Measurements from ENCODE around the gene ZNF556. TPM values are rescaled to one million over a fixed set of nuclear protein-coding genes. Genes with fewer than 3 reads are reported as not detected.

Gene ZNF556
- total and polyA plus RNA-seq, 10 of the 15 experiments (the other 5 are each of a cell fraction or from before 2014, with no cell fraction given) = not detected

DNA sequence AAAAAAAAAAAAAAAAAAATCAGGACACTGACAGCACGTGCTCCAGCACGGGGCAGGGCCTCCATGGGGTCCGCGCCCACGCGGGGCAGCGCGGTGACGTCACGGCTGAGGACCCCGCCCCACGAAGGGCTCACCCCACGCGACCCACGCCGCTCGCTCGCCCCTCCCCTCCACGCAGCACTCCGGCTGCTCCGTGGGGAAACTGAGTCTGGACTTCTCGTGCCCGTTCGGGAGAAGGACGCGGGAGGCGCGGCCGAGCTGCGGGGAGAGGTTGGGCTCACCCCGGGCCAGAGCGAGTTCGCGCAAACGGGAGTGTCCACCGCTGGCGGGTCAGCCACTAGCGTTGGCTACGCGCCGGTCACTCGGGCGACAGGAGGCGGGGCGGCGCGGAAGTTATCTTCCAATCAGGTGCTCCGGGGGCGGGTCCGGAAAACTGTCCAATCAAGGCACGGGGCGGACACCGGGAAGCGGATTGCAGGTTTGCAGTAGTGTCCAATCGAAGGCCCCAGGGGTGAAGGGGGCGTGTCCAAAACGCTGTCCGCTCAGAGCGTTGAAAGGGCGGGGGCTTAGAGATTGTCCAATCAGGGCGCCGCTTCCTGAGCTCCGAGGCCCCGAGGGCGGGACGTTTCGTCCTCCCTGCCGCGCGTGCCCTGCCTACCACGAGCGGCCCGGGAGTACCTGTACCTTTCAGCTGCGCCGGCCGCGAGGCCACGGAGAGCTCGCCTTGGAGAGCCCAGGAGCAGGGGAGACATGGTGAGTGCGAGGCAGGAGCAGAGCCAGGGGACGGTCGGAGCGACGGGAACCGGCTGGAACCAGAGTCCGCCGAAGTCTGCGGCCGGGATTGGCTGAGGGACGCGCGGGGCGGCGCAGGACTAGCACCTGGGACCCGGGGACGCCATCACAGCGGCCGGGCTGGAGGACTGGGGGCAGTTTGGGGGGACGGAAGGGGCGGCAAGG, 33.4 kb downstream of the ZNF556 start, which contains the start of gene ZNF57 (continued):
- TF ChIP-seq SMC3 (IDR thresholded peaks at IDR 0.05; ENCODE audit: borderline replicate concordance, low read length) (no peak), ZNF384 (IDR thresholded peaks at IDR 0.05; ENCODE audit: borderline replicate concordance, low read depth, low read length) (no peak), CHD1 (IDR thresholded peaks at IDR 0.05; ENCODE audit: low read depth, low read length) (no peak), EGR1 (IDR thresholded peaks at IDR 0.05; ENCODE audit: borderline replicate concordance in 1 of 2, low read depth in 2 of 2, low read length in 2 of 2) (peak in 1 of 2 experiments; percentile 21; a peak in 1 of 3 replicates), ESRRA (IDR thresholded peaks at IDR 0.05; ENCODE audit: low read length) (no peak), IRF3 (IDR thresholded peaks at IDR 0.05) (peak; percentile 85), YY1 (IDR thresholded peaks at IDR 0.05; ENCODE audit: low read depth, low read length) (0 out of 2 replicates have a peak, but pooled peaks have one; percentile 46), MAX (IDR thresholded peaks at IDR 0.05; ENCODE audit: low read depth, low read length) (peak; percentile 73; the same call in 1 of the 2 replicates), SUPT20H (IDR thresholded peaks at IDR 0.05; ENCODE audit: borderline replicate concordance, control insufficient read depth, low read depth, low read length) (no peak), FOS (IDR thresholded peaks at IDR 0.05; ENCODE audit: borderline replicate concordance, extremely low read depth, insufficient read length) (peak; percentile 30), HDGF (IDR thresholded peaks at IDR 0.05) (peak; percentile 86; the same call in 1 of the 2 replicates), LARP7 (IDR thresholded peaks at IDR 0.05) (peak; percentile 33; the same call in 1 of the 2 replicates), ZBTB40 (IDR thresholded peaks at IDR 0.05; ENCODE audit: borderline replicate concordance) (no peak), MTA3 (IDR thresholded peaks at IDR 0.05; ENCODE audit: borderline replicate concordance, low read length) (no peak), CHD2 (IDR thresholded peaks at IDR 0.05; ENCODE audit: borderline replicate concordance, low read depth, low read length) (peak; percentile 75), BACH1 (IDR thresholded peaks at IDR 0.05; ENCODE audit: borderline replicate concordance) (peak; percentile 93), MEF2B (IDR thresholded peaks at IDR 0.05; ENCODE audit: partially characterized antibody, poor library complexity, severe bottlenecking) (peak; percentile 49), ZNF207 (IDR thresholded peaks at IDR 0.05; ENCODE audit: borderline replicate concordance) (no peak), PAX5 (IDR thresholded peaks at IDR 0.05; ENCODE audit: borderline replicate concordance, low read depth, low read length) (no peak), MXI1 (IDR thresholded peaks at IDR 0.05; ENCODE audit: low read depth, low read length) (peak; percentile 73), POU2F2 (IDR thresholded peaks at IDR 0.05; ENCODE audit: borderline replicate concordance, low read depth, low read length) (peak; percentile 28; the same call in 1 of the 3 replicates), NFYB (IDR thresholded peaks at IDR 0.05; ENCODE audit: insufficient read depth, low read depth, low read length) (peak; percentile 93)
- TF ChIP-seq, protein P1, sequence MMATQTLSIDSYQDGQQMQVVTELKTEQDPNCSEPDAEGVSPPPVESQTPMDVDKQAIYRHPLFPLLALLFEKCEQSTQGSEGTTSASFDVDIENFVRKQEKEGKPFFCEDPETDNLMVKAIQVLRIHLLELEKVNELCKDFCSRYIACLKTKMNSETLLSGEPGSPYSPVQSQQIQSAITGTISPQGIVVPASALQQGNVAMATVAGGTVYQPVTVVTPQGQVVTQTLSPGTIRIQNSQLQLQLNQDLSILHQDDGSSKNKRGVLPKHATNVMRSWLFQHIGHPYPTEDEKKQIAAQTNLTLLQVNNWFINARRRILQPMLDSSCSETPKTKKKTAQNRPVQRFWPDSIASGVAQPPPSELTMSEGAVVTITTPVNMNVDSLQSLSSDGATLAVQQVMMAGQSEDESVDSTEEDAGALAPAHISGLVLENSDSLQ (IDR thresholded peaks at IDR 0.05) = peak; percentile 87

Measured in GM12878 (cell line).